Fibroblast of pulmonary artery (primary cell): Measurements from ENCODE around the gene ATP10D.
"Not testable (repeated sequence)": the region's sequence is repeated elsewhere in the genome, so short reads cannot be mapped to it uniquely, and the experiment has no call there.

ENCODE experiments used
- DNase-seq: peaks from one replicate; pipeline ENCODE4 v3.0.0-alpha.2; 2010; ENCODE audit warnings: low read depth
- H3K4me3 ChIP-seq: replicated peaks from 2 replicates; pipeline ENCODE4 v1.5.1; 2011; ENCODE audit warnings: low read depth, mild to moderate bottlenecking, control low read depth, low read length, moderate library complexity
- CTCF ChIP-seq: IDR thresholded peaks from 2 replicates; pipeline ENCODE4 v1.5.1; 2011; ENCODE audit warnings: mild to moderate bottlenecking, control low read depth, low read length, inconsistent platforms; ENCODE audit errors: missing control alignments

ATP10D gene

GRCh38 chr4:47538825-47539154 is 53.7 kb downstream of the ATP10D start:
- no peak overlapping the region for H3K4me3 ChIP-seq
- no peak for TF ChIP-seq CTCF
- DNase-seq: no peak

- not testable (repeated sequence) for DNase-seq, H3K4me3 ChIP-seq
These were observed 57.6 kb downstream of the ATP10D start for GRCh38 chr4:47542640-47543039.

GRCh38 chr4:47543331-47543730 is 58.3 kb downstream of the ATP10D start:
- TF ChIP-seq CTCF: no peak
- DNase-seq: no peak
- no peak overlapping the region for H3K4me3 ChIP-seq

GRCh38 chr4:47550357-47550756 is 65.3 kb downstream of the ATP10D start:
- not testable (repeated sequence) for DNase-seq, H3K4me3 ChIP-seq

GRCh38 chr4:47550899-47551548 is 65.9 kb downstream of the ATP10D start:
- no peak for DNase-seq
- no peak for TF ChIP-seq CTCF
- no peak overlapping the region for H3K4me3 ChIP-seq

- TF ChIP-seq CTCF: no peak
- H3K4me3 ChIP-seq: no peak overlapping the region
- DNase-seq: no peak
These were observed 66.6 kb downstream of the ATP10D start for GRCh38 chr4:47551682-47552081.

GRCh38 chr4:47553329-47554125 is 68.5 kb downstream of the ATP10D start:
- DNase-seq: no peak
- TF ChIP-seq CTCF: no peak

GRCh38 chr4:47555920-47556319 is 70.8 kb downstream of the ATP10D start:
- not testable (repeated sequence) for DNase-seq, H3K4me3 ChIP-seq

More at GRCh38 chr4:47553329-47554125, 68.5 kb downstream of the ATP10D start:
- no peak overlapping the region for H3K4me3 ChIP-seq
